ENCODE results near the gene SENP3. TPM values are rescaled to one million over a fixed set of nuclear protein-coding genes. Genes with fewer than 3 reads are reported as not detected.
A peak's percentile ranks its signal among the peaks of the same experiment; 100 is the strongest.

Gene SENP3
- total and polyA plus RNA-seq, 4 donors, result 4.9 to 29.2 (median 19.7) TPM

DNA sequence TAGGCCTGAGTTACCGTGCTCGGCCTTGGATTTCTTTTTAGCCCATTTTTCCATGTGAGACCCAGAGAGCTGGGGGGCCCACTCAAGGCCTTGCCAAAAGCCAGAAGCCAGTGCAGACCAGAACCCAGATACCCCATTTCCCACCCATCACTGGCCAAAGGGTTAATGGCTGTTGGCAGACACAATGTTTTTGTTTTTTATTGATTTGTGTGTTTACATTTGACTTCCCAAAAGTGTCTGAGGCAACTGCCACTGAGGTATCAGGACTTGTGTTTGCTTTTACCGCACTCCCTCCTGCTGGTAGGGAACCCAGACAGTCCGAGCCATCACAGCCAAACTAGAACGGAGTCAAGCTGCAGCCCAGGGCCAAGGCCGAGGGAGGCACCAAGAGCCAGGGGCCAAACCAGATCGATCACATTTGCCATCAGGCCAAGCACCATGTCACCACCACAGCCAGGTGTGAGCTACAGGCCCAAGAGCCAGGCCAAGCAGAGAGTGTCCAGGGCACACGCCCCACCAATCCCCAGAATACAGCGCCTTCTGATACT lies 20.6 kb upstream of the SENP3 start:
- peaks cover 0 to 2% (median 0%) of the 10 kb centered on the region in 4 donors for H3K4me1 ChIP-seq (ENCODE audit: control insufficient read depth in 4 of 4, insufficient read depth in 4 of 4, low read length in 3 of 4)
- no peak overlapping the region for H3K27ac ChIP-seq (ENCODE audit: low read depth in 1 of 2, low read length in 2 of 2)
- no peak for TF ChIP-seq RXRA (IDR thresholded peaks at IDR 0.05)
- no peak for TF ChIP-seq HNF4A (conservative IDR thresholded peaks at IDR 0.05)
- TF ChIP-seq FOXA2 (IDR thresholded peaks at IDR 0.05), result no peak
- TF ChIP-seq RAD21 (IDR thresholded peaks at IDR 0.05), result no peak
- TF ChIP-seq, protein P1, sequence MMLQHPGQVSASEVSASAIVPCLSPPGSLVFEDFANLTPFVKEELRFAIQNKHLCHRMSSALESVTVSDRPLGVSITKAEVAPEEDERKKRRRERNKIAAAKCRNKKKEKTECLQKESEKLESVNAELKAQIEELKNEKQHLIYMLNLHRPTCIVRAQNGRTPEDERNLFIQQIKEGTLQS (IDR thresholded peaks at IDR 0.05), result no peak
- TF ChIP-seq NR2F2 (IDR thresholded peaks at IDR 0.05), result no peak
- WGBS, result 70% methylated on average over 9 of the region's 9 CpGs
- H3K4me3 ChIP-seq (ENCODE audit: low read depth in 1 of 3, low read length in 3 of 3), result no peak overlapping the region
- no peak for DNase-seq (ENCODE audit: low spot score)
- H3K9me3 ChIP-seq (ENCODE audit: control insufficient read depth in 4 of 4, low read length in 3 of 4), result peaks cover 0 to 14% (median 5%) of the 10 kb centered on the region in 4 donors
- no peaks in the 10 kb centered on the region for H3K27me3 ChIP-seq (ENCODE audit: control insufficient read depth in 4 of 4, insufficient read depth in 4 of 4, low read length in 3 of 4)
- H3K9ac ChIP-seq (ENCODE audit: low read depth in 1 of 2, low read length in 2 of 2), result no peak overlapping the region
- H3K36me3 ChIP-seq (ENCODE audit: control insufficient read depth in 4 of 4, insufficient read depth in 3 of 4, low read depth in 1 of 4, low read length in 3 of 4), result no peaks in the 10 kb centered on the region

DNA sequence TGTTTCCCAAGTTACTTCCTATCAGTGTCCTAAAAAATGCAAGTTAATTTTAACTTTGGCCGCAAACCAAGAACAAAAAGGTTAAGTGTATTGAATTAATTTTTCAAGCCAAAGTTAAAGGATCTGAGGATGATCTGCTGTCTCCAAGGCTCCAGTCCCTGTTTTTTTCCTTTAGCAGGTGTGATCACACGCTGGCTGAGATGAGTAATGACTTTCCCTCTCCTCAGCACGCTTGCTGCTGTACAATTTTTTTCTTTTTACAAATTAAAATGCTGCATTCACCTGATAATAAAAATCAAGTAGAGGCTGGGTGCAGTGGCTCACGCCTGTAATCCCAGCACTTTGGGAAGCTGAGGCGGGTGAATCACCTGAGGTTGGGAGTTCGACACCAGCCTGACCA lies 16.8 kb upstream of the SENP3 start:
- no peak for DNase-seq (ENCODE audit: low spot score)
- H3K9ac ChIP-seq (ENCODE audit: low read depth in 1 of 2, low read length in 2 of 2), result no peak overlapping the region
- no peaks in the 10 kb centered on the region for H3K27me3 ChIP-seq (ENCODE audit: control insufficient read depth in 4 of 4, insufficient read depth in 4 of 4, low read length in 3 of 4)
- TF ChIP-seq EGR1 (IDR thresholded peaks at IDR 0.05; ENCODE audit: low read depth in 2 of 2), result no peak
- TF ChIP-seq RXRA (IDR thresholded peaks at IDR 0.05), result no peak
- TF ChIP-seq, protein P2, sequence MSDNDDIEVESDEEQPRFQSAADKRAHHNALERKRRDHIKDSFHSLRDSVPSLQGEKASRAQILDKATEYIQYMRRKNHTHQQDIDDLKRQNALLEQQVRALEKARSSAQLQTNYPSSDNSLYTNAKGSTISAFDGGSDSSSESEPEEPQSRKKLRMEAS (IDR thresholded peaks at IDR 0.05), result no peak
- TF ChIP-seq, protein P3, sequence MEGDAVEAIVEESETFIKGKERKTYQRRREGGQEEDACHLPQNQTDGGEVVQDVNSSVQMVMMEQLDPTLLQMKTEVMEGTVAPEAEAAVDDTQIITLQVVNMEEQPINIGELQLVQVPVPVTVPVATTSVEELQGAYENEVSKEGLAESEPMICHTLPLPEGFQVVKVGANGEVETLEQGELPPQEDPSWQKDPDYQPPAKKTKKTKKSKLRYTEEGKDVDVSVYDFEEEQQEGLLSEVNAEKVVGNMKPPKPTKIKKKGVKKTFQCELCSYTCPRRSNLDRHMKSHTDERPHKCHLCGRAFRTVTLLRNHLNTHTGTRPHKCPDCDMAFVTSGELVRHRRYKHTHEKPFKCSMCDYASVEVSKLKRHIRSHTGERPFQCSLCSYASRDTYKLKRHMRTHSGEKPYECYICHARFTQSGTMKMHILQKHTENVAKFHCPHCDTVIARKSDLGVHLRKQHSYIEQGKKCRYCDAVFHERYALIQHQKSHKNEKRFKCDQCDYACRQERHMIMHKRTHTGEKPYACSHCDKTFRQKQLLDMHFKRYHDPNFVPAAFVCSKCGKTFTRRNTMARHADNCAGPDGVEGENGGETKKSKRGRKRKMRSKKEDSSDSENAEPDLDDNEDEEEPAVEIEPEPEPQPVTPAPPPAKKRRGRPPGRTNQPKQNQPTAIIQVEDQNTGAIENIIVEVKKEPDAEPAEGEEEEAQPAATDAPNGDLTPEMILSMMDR (IDR thresholded peaks at IDR 0.05; ENCODE audit: low read depth, low read length, missing input control), result no peak
- TF ChIP-seq HNF4G (IDR thresholded peaks at IDR 0.05), result no peak
- WGBS, result 69% methylated on average over 6 of the region's 6 CpGs
- no peak overlapping the region for H3K4me3 ChIP-seq (ENCODE audit: low read depth in 1 of 3, low read length in 3 of 3)
- H3K9me3 ChIP-seq (ENCODE audit: control insufficient read depth in 4 of 4, low read length in 3 of 4), result no peaks in the 10 kb centered on the region
- H3K27ac ChIP-seq (ENCODE audit: low read depth in 1 of 2, low read length in 2 of 2), result no peak overlapping the region
- peaks cover 2 to 14% (median 8%) of the 10 kb centered on the region in 4 donors for H3K4me1 ChIP-seq (ENCODE audit: control insufficient read depth in 4 of 4, insufficient read depth in 4 of 4, low read length in 3 of 4)
- H3K36me3 ChIP-seq (ENCODE audit: control insufficient read depth in 4 of 4, insufficient read depth in 3 of 4, low read depth in 1 of 4, low read length in 3 of 4), result no peaks in the 10 kb centered on the region

DNA sequence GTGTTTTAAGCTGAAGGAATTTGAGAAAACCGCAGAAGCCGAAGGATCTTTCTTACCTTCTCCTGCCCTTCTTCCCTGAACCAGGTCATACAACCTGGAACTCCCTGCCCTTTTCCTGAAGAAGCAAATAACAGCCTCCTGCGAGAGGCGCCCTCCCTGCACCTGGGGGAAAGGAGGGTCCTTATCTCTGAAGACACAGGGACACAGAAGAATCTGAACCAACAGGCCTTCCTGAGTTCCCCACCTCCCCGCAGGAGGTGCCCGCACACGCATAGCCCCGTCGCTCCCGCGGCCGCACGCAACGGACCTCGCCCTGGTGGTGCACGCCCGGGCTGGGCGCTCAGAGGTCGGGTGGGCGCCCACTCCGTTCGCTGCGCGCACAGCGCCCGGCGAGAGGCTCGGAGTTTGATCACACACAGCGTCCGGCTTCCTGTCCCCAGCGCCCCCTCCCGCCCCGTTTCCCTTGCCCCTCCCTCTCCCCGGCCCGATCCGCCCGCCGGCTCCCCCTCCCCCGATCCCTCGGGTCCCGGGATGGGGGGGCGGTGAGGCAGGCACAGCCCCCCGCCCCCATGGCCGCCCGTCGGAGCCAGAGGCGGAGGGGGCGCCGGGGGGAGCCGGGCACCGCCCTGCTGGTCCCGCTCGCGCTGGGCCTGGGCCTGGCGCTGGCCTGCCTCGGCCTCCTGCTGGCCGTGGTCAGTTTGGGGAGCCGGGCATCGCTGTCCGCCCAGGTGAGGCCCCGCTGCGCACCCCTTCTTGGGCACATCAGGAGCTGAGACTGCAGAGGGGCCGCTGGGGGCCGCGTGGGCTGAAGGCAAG lies 12.9 kb upstream of the SENP3 start, which contains the start of gene TNFSF12:
Gene TNFSF12 (plus strand): TSS at position 474 of the 816 bp plus-strand sequence. CDS start 96 bp downstream, at position 570.
- H3K9me3 ChIP-seq (ENCODE audit: control insufficient read depth in 4 of 4, low read length in 3 of 4), result no peaks in the 10 kb centered on the region
- H3K27ac ChIP-seq (ENCODE audit: low read depth in 1 of 2, low read length in 2 of 2), result peak within 1 kb of the TSS; percentile 57 to 74
- no peak for DNase-seq (ENCODE audit: low spot score)
- TF ChIP-seq, protein P4, sequence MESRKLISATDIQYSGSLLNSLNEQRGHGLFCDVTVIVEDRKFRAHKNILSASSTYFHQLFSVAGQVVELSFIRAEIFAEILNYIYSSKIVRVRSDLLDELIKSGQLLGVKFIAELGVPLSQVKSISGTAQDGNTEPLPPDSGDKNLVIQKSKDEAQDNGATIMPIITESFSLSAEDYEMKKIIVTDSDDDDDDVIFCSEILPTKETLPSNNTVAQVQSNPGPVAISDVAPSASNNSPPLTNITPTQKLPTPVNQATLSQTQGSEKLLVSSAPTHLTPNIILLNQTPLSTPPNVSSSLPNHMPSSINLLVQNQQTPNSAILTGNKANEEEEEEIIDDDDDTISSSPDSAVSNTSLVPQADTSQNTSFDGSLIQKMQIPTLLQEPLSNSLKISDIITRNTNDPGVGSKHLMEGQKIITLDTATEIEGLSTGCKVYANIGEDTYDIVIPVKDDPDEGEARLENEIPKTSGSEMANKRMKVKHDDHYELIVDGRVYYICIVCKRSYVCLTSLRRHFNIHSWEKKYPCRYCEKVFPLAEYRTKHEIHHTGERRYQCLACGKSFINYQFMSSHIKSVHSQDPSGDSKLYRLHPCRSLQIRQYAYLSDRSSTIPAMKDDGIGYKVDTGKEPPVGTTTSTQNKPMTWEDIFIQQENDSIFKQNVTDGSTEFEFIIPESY (IDR thresholded peaks at IDR 0.05), result no peak
- TF ChIP-seq, protein P3 (IDR thresholded peaks at IDR 0.05; ENCODE audit: low read depth, low read length, missing input control), result peak; percentile 6
- H3K4me1 ChIP-seq (ENCODE audit: control insufficient read depth in 4 of 4, insufficient read depth in 4 of 4, low read length in 3 of 4), result peaks cover 0 to 17% (median 8%) of the 10 kb centered on the region in 4 donors
- H3K36me3 ChIP-seq (ENCODE audit: control insufficient read depth in 4 of 4, insufficient read depth in 3 of 4, low read depth in 1 of 4, low read length in 3 of 4), result no peaks in the 10 kb centered on the region
- no peaks in the 10 kb centered on the region for H3K27me3 ChIP-seq (ENCODE audit: control insufficient read depth in 4 of 4, insufficient read depth in 4 of 4, low read length in 3 of 4)
- 7% methylated on average over 65 of the region's 65 CpGs for WGBS
- H3K4me3 ChIP-seq (ENCODE audit: low read depth in 1 of 3, low read length in 3 of 3), result peak within 1 kb of the TSS; percentile 59 to 66 (median 62)
- peak within 1 kb of the TSS; percentile 75 to 78 for H3K9ac ChIP-seq (ENCODE audit: low read depth in 1 of 2, low read length in 2 of 2)

Measured in liver (tissue), 9 donors.